ENCODE data around the gene TUT7.
"Not testable (repeated sequence)": the region's sequence is repeated elsewhere in the genome, so short reads cannot be mapped to it uniquely, and the experiment has no call there.

The TUT7 gene, protein sequence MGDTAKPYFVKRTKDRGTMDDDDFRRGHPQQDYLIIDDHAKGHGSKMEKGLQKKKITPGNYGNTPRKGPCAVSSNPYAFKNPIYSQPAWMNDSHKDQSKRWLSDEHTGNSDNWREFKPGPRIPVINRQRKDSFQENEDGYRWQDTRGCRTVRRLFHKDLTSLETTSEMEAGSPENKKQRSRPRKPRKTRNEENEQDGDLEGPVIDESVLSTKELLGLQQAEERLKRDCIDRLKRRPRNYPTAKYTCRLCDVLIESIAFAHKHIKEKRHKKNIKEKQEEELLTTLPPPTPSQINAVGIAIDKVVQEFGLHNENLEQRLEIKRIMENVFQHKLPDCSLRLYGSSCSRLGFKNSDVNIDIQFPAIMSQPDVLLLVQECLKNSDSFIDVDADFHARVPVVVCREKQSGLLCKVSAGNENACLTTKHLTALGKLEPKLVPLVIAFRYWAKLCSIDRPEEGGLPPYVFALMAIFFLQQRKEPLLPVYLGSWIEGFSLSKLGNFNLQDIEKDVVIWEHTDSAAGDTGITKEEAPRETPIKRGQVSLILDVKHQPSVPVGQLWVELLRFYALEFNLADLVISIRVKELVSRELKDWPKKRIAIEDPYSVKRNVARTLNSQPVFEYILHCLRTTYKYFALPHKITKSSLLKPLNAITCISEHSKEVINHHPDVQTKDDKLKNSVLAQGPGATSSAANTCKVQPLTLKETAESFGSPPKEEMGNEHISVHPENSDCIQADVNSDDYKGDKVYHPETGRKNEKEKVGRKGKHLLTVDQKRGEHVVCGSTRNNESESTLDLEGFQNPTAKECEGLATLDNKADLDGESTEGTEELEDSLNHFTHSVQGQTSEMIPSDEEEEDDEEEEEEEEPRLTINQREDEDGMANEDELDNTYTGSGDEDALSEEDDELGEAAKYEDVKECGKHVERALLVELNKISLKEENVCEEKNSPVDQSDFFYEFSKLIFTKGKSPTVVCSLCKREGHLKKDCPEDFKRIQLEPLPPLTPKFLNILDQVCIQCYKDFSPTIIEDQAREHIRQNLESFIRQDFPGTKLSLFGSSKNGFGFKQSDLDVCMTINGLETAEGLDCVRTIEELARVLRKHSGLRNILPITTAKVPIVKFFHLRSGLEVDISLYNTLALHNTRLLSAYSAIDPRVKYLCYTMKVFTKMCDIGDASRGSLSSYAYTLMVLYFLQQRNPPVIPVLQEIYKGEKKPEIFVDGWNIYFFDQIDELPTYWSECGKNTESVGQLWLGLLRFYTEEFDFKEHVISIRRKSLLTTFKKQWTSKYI (N-terminal part only)

DNA sequence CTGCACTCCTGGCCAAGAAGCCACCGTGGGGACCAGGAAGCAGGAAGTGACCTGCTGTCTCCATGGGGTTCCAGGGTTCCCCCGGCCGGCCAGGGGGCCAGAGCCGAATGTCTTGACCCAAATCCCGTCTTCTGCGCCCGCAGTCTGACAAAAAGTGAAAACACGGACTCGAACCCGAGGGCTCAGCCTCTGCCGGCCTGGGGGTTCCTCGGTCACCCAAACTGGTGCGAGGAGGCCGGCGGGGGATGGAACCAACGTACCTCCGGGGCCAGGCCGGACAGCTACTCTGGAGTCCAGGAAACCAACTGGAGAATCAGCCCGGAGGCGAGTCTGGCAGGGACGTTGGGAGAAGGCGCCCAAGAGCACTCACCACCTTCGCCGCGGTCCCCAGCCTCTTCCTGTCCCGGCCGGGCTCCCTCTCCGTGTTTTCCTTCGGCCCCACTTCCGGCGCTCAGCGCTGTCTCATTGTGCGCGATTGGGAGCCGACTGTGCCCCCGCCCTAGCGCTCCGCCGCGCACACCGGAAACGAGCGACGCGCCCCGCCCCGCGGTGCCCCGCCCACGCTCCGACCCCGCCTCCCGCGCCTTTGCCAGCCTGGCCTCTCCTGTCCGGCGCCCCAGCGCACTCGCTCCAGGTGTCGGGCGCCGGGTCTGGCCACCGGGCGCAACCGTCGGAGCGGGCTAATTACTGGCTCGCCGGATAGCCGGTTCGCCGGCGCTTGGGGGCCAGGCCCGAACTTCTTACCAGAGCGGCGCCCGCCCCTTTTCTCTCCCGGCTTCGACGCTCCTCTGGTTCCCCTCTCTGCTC lies at the start of gene TUT7:
Gene TUT7, minus strand, starts transcription at position 400 of the 807 bp plus-strand sequence. CDS start 1,211 bp downstream, outside the sequence.
- peak; percentile 89 for DNase-seq (ENCODE audit: low read depth)
- TF ChIP-seq, protein P1, sequence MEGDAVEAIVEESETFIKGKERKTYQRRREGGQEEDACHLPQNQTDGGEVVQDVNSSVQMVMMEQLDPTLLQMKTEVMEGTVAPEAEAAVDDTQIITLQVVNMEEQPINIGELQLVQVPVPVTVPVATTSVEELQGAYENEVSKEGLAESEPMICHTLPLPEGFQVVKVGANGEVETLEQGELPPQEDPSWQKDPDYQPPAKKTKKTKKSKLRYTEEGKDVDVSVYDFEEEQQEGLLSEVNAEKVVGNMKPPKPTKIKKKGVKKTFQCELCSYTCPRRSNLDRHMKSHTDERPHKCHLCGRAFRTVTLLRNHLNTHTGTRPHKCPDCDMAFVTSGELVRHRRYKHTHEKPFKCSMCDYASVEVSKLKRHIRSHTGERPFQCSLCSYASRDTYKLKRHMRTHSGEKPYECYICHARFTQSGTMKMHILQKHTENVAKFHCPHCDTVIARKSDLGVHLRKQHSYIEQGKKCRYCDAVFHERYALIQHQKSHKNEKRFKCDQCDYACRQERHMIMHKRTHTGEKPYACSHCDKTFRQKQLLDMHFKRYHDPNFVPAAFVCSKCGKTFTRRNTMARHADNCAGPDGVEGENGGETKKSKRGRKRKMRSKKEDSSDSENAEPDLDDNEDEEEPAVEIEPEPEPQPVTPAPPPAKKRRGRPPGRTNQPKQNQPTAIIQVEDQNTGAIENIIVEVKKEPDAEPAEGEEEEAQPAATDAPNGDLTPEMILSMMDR (IDR thresholded peaks at IDR 0.05; ENCODE audit: control insufficient read depth, extremely low read depth, insufficient read depth): 0 out of 2 replicates have a peak, but pooled peaks have one; percentile 6
- H3K4me3 ChIP-seq (ENCODE audit: low read depth, low read length): peak within 1 kb of the TSS; percentile 94

DNA sequence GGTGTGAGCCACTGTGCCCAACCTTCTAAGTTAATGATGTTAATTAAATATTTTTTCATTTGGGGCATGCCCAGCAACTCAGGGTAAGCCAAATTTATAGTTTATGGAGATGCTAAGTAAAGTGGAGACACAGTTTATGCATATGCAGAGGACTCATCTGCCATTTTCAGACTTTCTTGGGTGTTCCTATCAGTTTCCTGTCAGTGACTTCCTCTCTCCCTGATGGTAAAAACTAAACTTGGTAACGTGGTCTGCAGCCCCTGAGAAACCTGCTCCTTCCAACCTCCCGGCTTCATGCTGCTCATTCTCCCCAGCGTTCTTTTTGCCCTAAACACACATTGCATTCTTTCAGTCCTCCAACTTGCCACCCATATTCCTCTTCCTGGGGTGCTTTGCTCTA lies 48.4 kb upstream of the TUT7 start:
- TF ChIP-seq, protein P1 (IDR thresholded peaks at IDR 0.05; ENCODE audit: control insufficient read depth, extremely low read depth, insufficient read depth): no peak
- DNase-seq (ENCODE audit: low read depth): no peak

DNA sequence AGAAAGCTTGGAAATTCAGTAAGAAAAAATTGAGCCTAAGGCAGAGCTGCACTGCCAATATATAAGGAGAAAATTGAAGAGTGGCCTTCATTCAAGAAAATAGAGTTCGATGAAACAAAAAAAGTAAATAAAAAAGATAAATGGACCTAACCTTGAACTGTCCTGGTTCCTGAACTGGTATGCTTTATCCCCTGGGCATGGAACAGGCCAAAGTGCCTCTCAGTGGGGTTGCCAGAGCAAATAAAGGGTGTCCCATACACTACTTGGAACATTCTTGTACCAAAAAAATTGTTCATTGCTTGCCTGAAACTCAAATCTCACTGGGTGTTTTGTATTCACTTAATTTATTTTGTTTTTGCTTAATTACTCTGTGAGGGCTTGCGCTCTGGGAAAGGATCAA lies 42.2 kb upstream of the TUT7 start:
- no peak overlapping the region for H3K4me3 ChIP-seq (ENCODE audit: low read depth, low read length)
- TF ChIP-seq, protein P1 (IDR thresholded peaks at IDR 0.05; ENCODE audit: control insufficient read depth, extremely low read depth, insufficient read depth): no peak

More for the DNA sequence above, 48.4 kb upstream of the TUT7 start:
- H3K4me3 ChIP-seq (ENCODE audit: low read depth, low read length): no peak overlapping the region

DNA sequence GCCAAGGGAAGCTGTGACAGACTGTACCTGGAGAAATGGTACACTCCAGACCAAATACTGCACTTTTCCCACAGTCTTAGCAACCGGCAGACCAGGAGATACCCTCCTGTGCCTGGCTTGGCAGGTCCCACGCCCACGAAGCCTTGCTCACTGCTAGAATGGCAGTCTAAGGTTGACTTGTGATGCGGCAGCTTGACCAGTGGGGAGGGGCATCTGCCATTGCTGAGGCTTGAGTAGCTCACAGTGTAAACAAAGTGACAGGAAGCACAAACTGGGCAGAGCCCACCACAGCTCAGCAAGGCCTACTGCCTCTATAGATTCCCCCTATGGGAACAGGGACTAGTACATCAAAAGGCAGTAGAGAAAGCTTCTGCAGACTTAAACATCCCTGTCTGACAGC lies 36.0 kb upstream of the TUT7 start:
- DNase-seq (ENCODE audit: low read depth); H3K4me3 ChIP-seq (ENCODE audit: low read depth, low read length): not testable (repeated sequence)

More for the DNA sequence above, 42.2 kb upstream of the TUT7 start:
- no peak for DNase-seq (ENCODE audit: low read depth)

DNA sequence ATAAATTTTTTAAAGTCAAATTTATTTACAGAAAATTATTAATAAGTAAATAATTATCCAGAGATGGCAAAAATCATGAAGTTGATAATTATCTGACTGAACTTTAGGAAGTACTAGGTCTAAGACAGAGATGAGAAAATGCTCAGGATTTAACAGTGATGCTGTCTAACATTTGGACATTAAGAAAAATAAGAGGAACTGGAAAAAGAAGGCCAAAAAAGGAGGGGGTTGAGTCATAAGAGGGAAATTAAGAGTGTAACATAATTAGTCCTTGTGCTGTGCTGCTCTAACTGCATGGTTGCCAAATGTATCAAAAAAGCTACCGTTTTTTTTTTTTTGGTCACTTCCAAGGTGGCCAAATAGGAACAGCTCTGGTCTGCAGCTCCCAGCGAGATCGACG lies 35.4 kb upstream of the TUT7 start:
- TF ChIP-seq, protein P1 (IDR thresholded peaks at IDR 0.05; ENCODE audit: control insufficient read depth, extremely low read depth, insufficient read depth): no peak
- DNase-seq (ENCODE audit: low read depth): no peak
- no peak overlapping the region for H3K4me3 ChIP-seq (ENCODE audit: low read depth, low read length)

DNA sequence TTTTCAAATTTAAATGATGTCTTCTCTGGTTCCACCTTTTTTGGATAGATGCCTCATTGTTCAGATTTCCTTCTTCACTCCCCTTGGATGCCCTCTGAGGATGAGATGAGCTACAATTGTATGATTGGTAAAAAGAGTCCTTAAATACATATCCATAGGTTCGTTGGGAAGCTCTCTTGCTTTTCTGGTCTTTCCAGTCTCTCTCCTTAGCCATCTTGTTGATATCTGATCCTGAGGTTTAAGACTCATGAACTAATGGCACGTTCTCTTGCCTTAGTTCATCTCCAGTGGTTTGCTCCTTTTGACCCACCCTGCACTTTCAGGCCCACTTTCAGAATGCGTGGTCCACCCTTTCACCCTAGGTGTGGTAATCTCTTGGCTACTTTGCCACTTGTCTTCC lies 33.2 kb upstream of the TUT7 start:
- no peak overlapping the region for H3K4me3 ChIP-seq (ENCODE audit: low read depth, low read length)
- no peak for DNase-seq (ENCODE audit: low read depth)
- TF ChIP-seq, protein P1 (IDR thresholded peaks at IDR 0.05; ENCODE audit: control insufficient read depth, extremely low read depth, insufficient read depth): no peak

DNA sequence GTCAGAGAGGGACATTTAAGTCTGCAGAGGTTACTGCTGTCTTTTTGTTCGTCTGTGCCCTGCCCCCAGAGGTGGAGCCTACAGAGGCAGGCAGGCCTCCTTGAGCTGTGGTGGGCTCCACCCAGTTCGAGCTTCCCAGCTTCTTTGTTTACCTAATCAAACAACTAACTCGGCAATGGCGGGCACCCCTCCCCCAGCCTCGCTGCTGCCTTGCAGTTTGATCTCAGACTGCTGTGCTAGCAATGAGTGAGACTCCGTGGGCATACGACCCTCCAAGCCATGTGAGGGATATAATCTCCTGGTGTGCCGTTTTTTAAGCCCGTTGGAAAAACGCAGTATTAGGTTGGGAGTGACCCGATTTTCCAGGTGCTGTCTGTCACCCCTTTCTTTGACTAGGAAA lies 28.8 kb upstream of the TUT7 start:
- not testable (repeated sequence) for H3K4me3 ChIP-seq (ENCODE audit: low read depth, low read length); DNase-seq (ENCODE audit: low read depth)
